Heart right ventricle (tissue), 16 donors: Measurements from ENCODE around the gene SEMA4F. TPM values are rescaled to one million over a fixed set of nuclear protein-coding genes. Genes with fewer than 3 reads are reported as not detected.

Experiments used
- ATAC-seq, 8 donors: fragments of 200-7000 bp; cut with Tn5 transposase; one replicate each; pipeline ENCODE4 v1.9.1; 2020; ENCODE audit warnings: mild to moderate bottlenecking in 8 of 8, moderate library complexity in 8 of 8, moderate number of reproducible peaks in 1 of 8
- DNase-seq, 2 donors: peaks; one replicate each; pipeline ENCODE4 v3.0.0-alpha.2; 2020
- H3K27ac ChIP-seq, 10 donors: fragments of 200-600 bp; sonication (generic) in 2 of 10; one replicate each; pipeline versions ENCODE4 v1.5.0 to v1.8.0; 2020 to 2022; ENCODE audit warnings: mild to moderate bottlenecking in 3 of 10
- H3K27me3 ChIP-seq, 7 donors: fragments of 200-600 bp; one replicate each; pipeline ENCODE4 v1.8.0; 2021 to 2022; ENCODE audit warnings: mild to moderate bottlenecking in 2 of 7
- H3K36me3 ChIP-seq, 9 donors: fragments of 200-600 bp; sonication (generic) in 1 of 9; one replicate each; pipeline versions ENCODE4 v1.5.0 to v1.8.0; 2020 to 2022; ENCODE audit warnings: mild to moderate bottlenecking in 2 of 9
- H3K4me1 ChIP-seq, 9 donors: fragments of 200-600 bp; sonication (generic) in 1 of 9; one replicate each; pipeline versions ENCODE4 v1.5.0 to v1.8.0; 2020 to 2022; ENCODE audit warnings: mild to moderate bottlenecking in 4 of 9
- H3K4me3 ChIP-seq, 10 donors: fragments of 200-600 bp; sonication (generic) in 2 of 10; one replicate each; pipeline versions ENCODE4 v1.5.0 to v1.8.0; 2020 to 2022; ENCODE audit warnings: mild to moderate bottlenecking in 7 of 10, moderate library complexity in 2 of 10
- H3K9me3 ChIP-seq, 11 donors: fragments of 200-600 bp in 10 of 11; sonication (generic) in 2 of 11; one replicate each; pipeline versions ENCODE4 v1.5.0 to v1.8.0; 2013 to 2022; ENCODE audit warnings: mild to moderate bottlenecking in 2 of 11, control low read depth in 1 of 11, moderate library complexity in 1 of 11
- WGBS, 2 donors: extraction: QIAGEN DNeasy Blood & Tissue Kit; methylation state at CpG; one replicate each; pipeline ENCODE4 v1.1.7; 2013; ENCODE audit warnings: inconsistent platforms in 1 of 2; 5-methylcytosine and 5-hydroxymethylcytosine counted together
- intact Hi-C, 10 donors: fragments of 100-400 bp; cut with DNase I; formaldehyde crosslinking; loops; one replicate each; pipeline versions ENCODE4 v1.11.1 to v1.14.2; 2022
- polyA plus RNA-seq, 2 donors: library from polyadenylated mRNA; stranded (reverse); fragments of 200-250 nt; gene quantifications; one replicate each; pipeline ENCODE4 v1.2.3, GENCODE V29; 2013
- total RNA-seq, 10 donors: library from RNA; stranded (reverse); fragmentation: NEBNext Ultra II Directional in 3 of 10; extraction: Animal tissue kit (Norgen Biotek cat#: 25700) in 3 of 10; gene quantifications; one replicate each; pipeline versions ENCODE4 v1.2.1 to v1.2.4, GENCODE V29; 2021 to 2023
- TF ChIP-seq, protein P1 (sequence below), 9 donors: fragments of 200-600 bp; sonication (generic) in 2 of 9; IDR thresholded peaks; one replicate each; pipeline versions ENCODE4 v1.5.0 to v1.8.0; 2021 to 2022; ENCODE audit warnings: antibody characterized with exemption in 9 of 9, mild to moderate bottlenecking in 5 of 9, moderate library complexity in 1 of 9
- donor health status: Arrhythmogenic right ventricular cardiomyopathy.
- donor health status: ischemic (EF 13 %, LVEDD 7.1; RV severe dilation, severe dysfunction).
- donor health status: healthy with polysubstance abuse.
- donor health status: DM: no; HTN: yes; CAD: no.
- donor health status: DM: no; HTN: no; CAD: no.
- donor health status: ischemic (EF 25% LVEDD 6.9; RV normal size, moderate dysfunction).
- donor health status: ischemic (EF 25% LVEDD 5.7; RV mildly dilated, moderate dysfunction).
- donor health status: healthy.
- donor health status: DM: yes; HTN: yes; CAD: no.
- donor health status: Ischemic cardiomyopathy.
- donor health status: ischemic (EF 35%, LVEDD 5.7; RV mildly dilated, moderate dysfunction).
- donor health status: nonischemic (EF 11% LVEDD 7.7; RV severe dilation, severe dysfunction).
- donor health status: DM: yes; HTN: yes; CAD: no.
- donor health status: PGD.
- donor health status: ischemic (EF 29% LVEDD 5.4; RV normal size, mild dysfunction).
- donor health status: nonischemic (EF 23%, LVEDD 6.1; RV moderate dilation, normal function).

Gene SEMA4F
- total and polyA plus RNA-seq, 12 donors, result 1.1 to 5.1 (median 2.5) TPM

- Histone ChIP-seq H3K36me3 (no peaks in the 10 kb centered on the region), H3K4me3 (no peak overlapping the region), H3K9me3 (no peaks in the 10 kb centered on the region), H3K27me3 (no peaks in the 10 kb centered on the region), H3K27ac (no peak overlapping the region), H3K4me1 (no peaks in the 10 kb centered on the region)
- ATAC-seq, result no peak
- TF ChIP-seq, protein P1, sequence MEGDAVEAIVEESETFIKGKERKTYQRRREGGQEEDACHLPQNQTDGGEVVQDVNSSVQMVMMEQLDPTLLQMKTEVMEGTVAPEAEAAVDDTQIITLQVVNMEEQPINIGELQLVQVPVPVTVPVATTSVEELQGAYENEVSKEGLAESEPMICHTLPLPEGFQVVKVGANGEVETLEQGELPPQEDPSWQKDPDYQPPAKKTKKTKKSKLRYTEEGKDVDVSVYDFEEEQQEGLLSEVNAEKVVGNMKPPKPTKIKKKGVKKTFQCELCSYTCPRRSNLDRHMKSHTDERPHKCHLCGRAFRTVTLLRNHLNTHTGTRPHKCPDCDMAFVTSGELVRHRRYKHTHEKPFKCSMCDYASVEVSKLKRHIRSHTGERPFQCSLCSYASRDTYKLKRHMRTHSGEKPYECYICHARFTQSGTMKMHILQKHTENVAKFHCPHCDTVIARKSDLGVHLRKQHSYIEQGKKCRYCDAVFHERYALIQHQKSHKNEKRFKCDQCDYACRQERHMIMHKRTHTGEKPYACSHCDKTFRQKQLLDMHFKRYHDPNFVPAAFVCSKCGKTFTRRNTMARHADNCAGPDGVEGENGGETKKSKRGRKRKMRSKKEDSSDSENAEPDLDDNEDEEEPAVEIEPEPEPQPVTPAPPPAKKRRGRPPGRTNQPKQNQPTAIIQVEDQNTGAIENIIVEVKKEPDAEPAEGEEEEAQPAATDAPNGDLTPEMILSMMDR (IDR thresholded peaks at IDR 0.05), result no peak
- 73 to 75% methylated on average over 2 of the region's 2 CpGs for WGBS, 2 donors
- no peak for DNase-seq
- intact Hi-C loops, result loop anchor here in 1 of 10 donors (10.0 kb wide), 1 partner anchor 708 kb away; no protein-coding TSS in a partner anchor
Measured at GRCh38 chr2:74696829-74697228, 42.8 kb downstream of the SEMA4F start.

DNA sequence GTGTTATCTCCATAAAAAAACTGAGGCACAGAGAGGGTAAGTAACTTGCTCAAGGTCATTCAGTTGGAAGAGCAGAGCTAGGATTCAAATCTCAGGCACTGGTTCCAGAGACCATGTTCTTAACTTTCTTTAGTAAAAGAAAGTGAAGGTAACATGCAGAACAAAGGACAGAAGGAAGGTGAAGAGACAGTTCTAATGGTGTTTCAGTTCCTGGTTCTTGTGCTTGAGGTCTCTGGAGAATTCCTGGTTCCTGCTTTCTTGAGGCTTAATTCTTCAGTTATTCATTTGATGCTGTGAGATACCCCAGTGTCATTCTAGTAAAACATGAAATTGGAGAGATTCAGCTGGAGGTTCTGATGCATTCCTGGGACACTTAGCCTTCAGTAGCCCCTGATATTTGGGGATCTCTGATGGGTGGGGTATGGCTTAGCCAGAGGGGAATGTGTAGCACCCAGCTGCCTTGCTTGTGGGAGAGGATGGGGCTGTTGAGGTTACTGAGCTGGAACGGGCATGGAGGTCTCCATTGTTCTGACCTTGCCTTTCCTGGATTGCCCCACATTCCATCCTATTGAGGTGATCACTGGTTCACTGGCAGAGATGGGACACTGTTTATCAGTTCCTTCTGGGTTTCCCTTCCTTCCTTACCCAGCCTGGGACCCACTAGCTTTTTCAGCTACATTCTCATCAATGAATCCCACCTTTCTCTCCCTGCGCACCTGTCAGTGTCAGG is 46.8 kb downstream of the SEMA4F start:
- H3K4me3 ChIP-seq, result no peak overlapping the region
- no peaks in the 10 kb centered on the region for H3K27me3 ChIP-seq
- DNase-seq (no peak), ATAC-seq (no peak)
- WGBS, 2 donors, result 75 to 77% methylated on average over 2 of the region's 2 CpGs
- H3K9me3 ChIP-seq, result no peaks in the 10 kb centered on the region
- H3K27ac ChIP-seq, result no peak overlapping the region
- H3K36me3 ChIP-seq, result no peaks in the 10 kb centered on the region
- H3K4me1 ChIP-seq, result peaks cover 0 to 16% (median 0%) of the 10 kb centered on the region in 9 donors
- intact Hi-C loops, result no loop called here
- TF ChIP-seq, protein P1 (IDR thresholded peaks at IDR 0.05), result no peak

- peaks cover 0 to 16% (median 0%) of the 10 kb centered on the region in 9 donors for H3K4me1 ChIP-seq
- TF ChIP-seq, protein P1 (IDR thresholded peaks at IDR 0.05), result no peak
- no peak overlapping the region for H3K27ac ChIP-seq
- H3K4me3 ChIP-seq, result no peak overlapping the region
- intact Hi-C loops, result no loop called here
- no peaks in the 10 kb centered on the region for H3K36me3 ChIP-seq
- ATAC-seq (no peak), DNase-seq (no peak)
- no peaks in the 10 kb centered on the region for H3K9me3 ChIP-seq
- no peaks in the 10 kb centered on the region for H3K27me3 ChIP-seq
- WGBS, 2 donors, result 77 to 83% methylated on average over 4 of the region's 4 CpGs
Measured at GRCh38 chr2:74702001-74702715, 48.1 kb downstream of the SEMA4F start.

GRCh38 chr2:74703373-74703772 is 49.3 kb downstream of the SEMA4F start:
- H3K27ac ChIP-seq, result peak overlapping the region in 1 of 10 donors; percentile 45
- peaks cover 0 to 16% (median 0%) of the 10 kb centered on the region in 9 donors for H3K4me1 ChIP-seq
- H3K36me3 ChIP-seq, result no peaks in the 10 kb centered on the region
- DNase-seq (peak in 1 of 2 donors; percentile 25), ATAC-seq (peak in 5 of 8 donors; percentile 18 to 80 (median 38))
- TF ChIP-seq, protein P1 (IDR thresholded peaks at IDR 0.05), result no peak
- no peaks in the 10 kb centered on the region for H3K9me3 ChIP-seq
- H3K27me3 ChIP-seq, result no peaks in the 10 kb centered on the region
- 49 to 60% methylated on average over 6 of the region's 6 CpGs for WGBS, 2 donors
- no peak overlapping the region for H3K4me3 ChIP-seq
- intact Hi-C loops, result no loop called here
